VCaP (cell line): ENCODE results near the gene MYPN.

ENCODE experiments used
- H3K27ac ChIP-seq: fragments of 450-650 bp; 2 replicates; pipeline ENCODE4 v1.5.1; 2017
- CTCF ChIP-seq: fragments of 450-650 bp; conservative IDR thresholded peaks from 2 replicates; pipeline ENCODE4 v1.5.1; 2017; ENCODE audit warnings: mild to moderate bottlenecking, moderate library complexity

The MYPN gene

DNA sequence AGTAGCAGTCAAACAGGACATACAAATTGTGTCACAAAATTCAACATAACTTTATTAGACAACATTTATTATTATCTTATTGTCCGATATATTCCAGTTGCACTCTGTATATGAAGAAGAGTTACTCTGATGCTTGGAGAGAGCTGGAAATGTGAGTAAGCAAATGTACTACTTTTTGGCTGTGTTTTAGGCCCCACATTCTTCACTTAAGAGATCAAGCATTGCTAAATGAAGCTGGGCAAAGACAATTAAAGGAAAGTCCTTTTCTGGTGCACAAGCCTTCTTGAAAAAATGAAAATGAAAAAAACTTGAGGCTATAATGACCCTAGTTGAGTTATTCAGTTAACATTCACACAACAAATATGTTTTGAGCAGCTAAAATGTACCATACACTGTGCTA is 26.1 kb downstream of the MYPN start:
- H3K27ac ChIP-seq: no peak overlapping the region
- no peak for TF ChIP-seq CTCF

DNA sequence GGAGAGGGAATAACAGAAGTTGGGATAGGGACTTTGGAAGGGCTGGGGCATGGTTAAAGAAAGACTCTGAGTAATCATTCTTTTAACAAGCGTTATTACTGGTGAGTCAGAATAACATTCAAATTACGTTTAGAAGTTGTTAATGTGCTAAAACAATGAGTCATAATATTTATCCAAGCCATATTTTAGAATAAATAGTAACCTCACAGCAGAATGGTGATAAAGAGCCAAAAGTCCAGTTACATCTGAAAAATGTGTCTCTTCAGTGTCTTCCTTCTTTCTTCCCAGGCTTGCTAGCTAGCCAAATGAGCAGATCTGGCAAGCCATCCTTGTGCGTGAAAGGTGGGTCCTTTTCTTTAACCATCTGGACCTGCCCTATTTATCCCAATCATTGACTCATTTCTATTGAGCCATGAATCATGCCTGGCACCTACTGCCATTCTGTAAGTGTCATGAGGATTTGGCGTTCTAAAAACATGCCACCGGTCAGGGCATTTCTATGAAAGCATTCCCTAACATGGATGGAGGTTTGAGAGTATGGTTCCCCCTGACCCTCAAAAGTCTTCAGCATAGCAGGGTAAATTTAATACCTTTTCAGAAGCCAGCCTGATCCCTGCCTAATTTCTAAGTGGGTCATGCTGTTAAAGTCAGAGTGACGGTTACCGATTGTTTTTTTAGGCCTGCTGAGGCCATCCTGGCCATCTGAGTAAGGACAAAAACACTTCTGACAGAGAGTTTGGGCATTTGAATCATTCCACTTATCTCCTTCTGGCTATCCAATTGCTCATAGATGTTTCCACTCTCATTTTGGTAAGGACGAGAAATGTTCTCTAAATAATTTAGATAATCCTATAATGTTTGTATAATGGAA is 26.9 kb downstream of the MYPN start:
- TF ChIP-seq CTCF: no peak
- H3K27ac ChIP-seq: no peak overlapping the region

- H3K27ac ChIP-seq: no peak overlapping the region
- no peak for TF ChIP-seq CTCF
Measured at GRCh38 chr10:68137171-68137570, 27.9 kb downstream of the MYPN start.

DNA sequence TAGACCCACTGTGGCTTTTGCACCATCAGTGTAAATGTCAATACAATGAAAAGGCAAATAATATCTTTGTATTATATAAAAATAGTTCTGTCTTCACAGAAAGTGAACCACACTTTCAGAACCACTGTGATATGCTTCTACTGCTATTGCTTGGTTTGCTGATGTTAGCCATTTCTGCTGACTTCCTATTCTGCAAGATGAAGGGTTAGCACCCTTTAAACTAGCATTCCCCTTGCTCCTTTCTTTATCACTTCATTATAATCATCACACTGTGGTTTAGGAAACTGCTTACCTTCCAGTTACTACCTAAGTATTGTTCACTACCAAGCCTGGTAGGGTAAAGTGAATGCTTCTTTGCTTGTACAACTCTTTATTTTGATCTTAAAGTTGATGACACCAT is 29.2 kb downstream of the MYPN start:
- H3K27ac ChIP-seq: no peak overlapping the region
- no peak for TF ChIP-seq CTCF

GRCh38 chr10:68139448-68140272 is 30.4 kb downstream of the MYPN start:
- no peak for TF ChIP-seq CTCF
- H3K27ac ChIP-seq: no peak overlapping the region

GRCh38 chr10:68142761-68143160 is 33.5 kb downstream of the MYPN start:
- no peak for TF ChIP-seq CTCF
- H3K27ac ChIP-seq: no peak overlapping the region

GRCh38 chr10:68144709-68145108 is 35.4 kb downstream of the MYPN start:
- TF ChIP-seq CTCF: no peak
- H3K27ac ChIP-seq: no peak overlapping the region
